ENCODE results near the gene GPR153.
A peak's percentile ranks its signal among the peaks of the same experiment; 100 is the strongest.
"Not testable (repeated sequence)": the region's sequence is repeated elsewhere in the genome, so short reads cannot be mapped to it uniquely, and the experiment has no call there.

GPR153 gene

DNA sequence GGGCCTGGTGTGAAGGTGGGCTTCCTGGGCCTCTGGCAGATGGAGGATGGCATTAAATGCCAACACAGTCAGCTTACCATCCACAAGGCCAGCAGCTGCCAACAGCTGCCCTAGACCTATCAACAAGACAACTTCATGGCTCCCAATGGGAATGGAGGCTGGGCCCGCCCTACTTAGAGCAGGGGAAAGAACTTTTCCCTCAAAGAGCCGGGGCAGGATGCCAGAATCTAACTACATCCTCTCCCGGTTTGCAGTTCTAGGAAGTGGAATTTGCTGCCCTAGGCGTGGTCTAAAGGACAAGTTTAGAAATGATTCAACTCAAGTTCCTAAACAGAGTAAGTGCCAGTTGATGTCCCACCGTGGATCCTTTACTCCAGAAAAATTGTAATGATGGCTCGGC lies 38.3 kb downstream of the GPR153 start:
- no peak for DNase-seq

DNA sequence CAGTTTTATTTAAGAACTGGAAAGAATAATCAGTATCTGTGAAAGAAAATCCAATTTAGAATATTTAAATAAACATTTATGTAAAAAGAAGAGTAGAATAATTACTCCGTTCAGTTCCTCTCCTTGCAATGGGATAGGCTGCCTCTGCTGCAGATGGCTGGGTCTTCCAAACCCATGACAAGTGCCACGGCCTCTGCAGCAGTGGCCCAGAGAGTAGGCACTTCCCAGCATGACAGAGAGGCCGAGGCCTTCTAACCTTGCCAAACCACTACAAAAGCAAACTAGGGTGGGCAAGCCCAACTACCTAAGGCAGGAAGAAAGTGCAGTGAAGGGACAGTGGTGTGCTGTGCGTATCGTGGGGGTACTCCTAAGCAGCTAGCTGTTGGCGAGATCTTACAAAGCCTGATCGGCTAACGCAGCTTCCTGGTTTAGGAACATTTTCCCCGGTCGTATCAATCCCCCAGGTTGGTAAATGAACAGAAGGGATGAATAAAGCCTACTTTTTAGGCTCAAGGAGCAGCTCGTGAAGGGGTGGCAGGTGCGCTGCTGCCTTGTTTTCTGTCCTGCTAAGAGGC lies 39.6 kb downstream of the GPR153 start:
- no peak for DNase-seq

DNA sequence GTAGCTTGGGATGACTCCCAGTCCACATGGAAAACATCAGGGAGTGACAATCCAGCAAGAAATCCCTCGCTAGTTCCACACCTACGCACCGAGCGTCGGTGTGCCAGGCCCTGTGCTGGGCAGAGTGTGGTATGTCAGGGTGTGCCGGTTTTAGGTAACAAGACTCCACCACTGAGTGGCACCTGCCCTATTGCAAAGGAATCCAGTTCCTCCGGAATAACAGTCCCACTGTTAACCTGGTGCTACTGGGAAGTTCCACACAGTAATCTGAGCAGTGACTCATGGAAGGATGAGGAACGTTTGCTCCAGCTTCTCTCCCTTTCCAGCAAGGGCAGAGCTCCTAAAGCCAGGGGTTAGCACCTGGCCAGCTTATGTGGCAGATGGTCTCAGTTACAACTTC lies 40.7 kb downstream of the GPR153 start:
- DNase-seq = no peak

DNA sequence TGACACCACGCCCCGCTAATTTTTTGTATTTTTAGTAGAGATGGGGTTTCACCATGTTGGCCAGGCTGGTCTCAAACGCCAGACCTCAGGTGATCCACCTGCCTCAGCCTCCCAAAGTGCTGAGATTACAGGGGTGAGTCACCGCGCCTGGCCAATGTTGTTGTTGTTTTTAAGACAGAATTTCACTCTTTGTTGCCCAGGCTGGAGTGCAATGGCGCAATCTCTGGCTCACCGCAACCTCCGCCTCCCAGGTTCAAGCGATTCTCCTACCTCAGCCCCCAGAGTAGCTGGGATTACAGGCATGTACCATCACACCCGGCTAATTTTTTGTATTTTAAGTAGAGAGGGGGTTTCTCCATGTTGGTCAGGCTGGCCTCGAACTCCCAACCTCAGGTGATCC lies 41.3 kb downstream of the GPR153 start:
- DNase-seq = not testable (repeated sequence)

DNA sequence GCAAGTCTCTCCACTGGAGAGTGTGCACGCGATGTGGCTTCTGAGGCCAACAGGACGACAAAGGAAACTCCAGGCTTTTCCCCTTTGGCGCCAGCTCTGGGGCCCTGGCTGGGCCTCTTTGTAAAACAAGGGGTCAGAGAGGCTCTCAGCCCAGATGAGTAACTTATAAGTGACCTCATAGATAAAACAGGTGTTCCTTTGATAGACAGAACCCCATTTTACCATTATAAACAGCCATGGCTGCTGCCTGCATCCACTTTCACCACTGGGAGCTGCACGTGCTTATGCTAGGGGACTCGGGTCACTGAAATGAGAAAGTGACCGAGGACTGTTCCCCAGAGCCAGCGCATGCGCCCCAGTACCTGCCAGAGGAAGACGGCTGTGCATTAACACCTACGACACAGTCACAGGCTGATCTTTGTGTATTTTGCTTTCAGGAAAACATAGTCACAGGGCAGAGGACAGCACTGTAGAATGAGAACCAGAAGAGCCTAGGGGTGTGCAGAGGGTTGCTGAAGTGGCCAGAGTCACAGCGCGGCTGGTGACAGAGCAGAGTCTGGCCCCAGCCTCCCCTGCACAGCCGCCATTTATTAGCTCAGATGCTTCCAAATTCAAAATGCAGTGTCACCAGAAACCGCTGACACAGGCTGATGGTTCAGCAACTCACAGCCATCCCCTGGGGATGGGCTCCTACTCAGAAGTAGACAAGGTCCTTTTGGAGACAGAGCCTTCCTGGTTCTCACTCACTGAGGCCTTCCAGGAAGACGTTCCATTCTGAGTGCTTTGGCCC lies 42.3 kb downstream of the GPR153 start:
- DNase-seq = no peak

DNA sequence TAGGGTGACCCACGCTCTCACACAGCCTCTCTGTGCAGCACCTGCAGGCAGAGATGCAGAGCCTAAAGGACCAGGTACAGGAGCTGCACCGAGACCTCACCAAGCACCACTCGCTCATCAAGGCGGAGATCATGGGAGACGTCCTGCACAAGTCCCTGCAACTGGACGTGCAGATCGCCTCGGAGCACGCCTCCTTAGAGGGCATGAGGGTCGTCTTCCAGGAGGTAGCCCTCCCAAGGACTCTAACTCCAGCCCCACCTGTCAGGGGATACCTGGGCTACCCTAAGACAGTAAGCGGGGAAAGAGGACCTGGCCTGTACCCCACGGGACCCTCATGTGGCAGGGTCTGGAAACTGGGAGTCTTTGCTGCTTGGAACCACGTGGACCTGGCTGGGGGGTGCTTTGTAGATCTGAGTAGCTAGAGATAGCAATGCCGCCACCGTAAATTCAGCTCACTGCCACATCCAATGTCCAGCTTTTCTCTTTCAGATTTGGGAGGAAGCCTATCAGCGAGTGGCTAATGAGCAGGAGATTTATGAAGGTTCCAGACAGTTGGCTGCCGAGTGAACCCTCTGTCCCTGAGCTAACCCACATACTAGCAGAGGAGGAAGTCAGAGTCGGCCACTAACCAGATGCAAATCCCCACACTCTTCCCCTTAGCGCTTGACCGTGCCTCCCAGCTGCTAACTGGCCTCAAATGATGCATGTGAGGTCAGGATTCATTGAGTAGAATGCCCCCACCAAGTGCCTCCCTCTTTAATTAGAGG lies 48.5 kb downstream of the GPR153 start:
- DNase-seq = no peak

DNA sequence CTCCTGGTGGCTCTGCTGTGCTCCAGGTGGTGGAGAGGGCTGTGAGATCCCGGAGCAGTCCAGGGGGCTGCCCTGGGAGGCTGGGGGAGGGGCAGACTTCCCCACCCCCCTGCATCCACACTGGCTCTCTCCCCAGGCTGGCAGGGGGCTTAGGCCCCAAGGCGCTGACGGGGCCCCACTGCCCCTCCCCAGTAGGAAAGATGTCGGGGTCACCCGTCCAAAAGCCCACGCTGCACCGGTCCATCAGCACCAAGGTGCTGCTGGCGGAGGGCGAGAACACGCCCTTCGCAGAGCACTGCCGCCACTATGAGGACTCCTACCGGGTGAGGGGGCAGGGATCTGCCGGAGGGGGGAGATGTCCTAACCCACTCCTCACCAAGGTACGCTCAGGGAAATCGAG lies 49.2 kb downstream of the GPR153 start:
- no peak for DNase-seq

DNA sequence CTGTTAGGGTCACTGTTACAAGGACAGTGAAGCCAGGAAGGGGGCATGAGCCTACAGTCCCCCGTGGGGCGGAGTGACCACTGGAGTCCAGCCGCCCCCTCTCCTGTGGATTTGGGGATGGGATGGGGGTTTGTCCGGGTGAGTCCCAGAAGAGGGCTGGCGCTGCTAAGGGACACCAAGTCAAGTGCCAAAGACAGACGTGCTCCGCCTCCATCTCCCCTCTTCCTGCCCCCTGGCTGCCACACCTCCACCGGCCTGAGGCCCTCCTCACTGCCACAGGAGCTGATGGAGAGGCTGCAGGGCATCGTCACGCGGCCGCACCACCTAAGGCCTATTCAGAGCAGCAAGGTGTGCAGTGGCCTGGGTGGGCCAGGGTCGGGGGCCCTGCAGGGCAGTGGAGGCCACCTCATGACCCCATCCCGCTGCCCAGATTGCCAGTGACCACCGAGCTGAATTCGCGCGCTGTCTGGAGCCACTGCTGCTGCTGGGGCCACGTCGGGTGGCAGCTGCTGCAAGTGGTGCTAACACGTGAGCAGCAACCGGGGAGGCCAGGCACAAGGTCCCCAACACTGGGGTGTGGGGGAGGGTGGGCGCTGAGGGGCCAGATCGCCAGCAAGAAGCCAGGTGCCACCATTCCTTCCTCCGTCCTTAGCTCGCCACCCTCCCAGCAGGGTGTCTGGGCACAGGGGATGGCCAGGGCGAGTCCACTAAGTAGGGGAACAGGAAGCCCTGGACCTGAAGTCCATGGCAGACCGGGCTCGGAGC lies 50.1 kb downstream of the GPR153 start:
- no peak for DNase-seq

DNA sequence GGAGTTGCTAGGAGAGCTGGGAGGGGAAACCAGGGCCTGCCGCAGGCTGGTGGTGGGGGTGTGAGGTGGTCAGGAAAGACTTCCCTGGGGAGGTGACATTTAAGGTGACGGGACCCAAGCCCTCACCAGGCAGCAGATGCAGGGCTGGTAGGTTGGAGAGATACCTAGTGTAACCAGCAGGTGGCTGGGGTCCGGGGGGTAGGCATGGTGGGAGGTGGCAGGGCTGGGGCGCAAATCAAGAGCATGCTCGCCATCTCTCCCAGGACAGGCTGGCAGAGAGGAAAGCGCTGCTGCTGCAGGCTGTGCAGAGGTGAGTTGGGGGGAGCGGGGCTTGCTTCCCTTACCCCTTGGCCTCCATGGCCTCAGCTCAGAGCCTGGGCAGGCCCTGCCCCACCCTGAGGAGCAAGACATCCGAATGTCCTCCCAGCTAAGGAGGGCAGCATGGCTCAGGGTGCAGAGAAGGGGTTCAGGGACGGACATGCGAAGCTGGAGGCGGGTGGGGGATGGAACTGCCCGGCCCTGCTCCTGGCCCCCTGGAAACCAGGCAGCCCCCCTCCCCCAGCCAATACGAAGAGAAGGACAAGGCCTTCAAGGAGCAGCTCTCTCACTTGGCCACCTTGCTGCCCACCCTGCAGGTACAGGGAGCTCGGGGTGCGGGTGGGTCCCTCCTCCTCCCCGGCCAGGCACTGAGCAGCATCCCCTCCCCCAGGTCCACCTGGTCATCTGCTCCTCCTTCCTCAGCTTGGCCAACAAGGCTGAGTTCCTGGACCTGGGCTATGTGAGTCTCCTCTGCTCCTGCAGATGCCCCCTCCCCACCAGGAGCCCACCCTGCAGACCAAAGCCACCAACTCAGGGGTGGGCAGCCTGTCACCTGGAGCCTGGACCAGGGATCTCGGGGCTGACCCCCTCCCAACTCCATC lies 51.0 kb downstream of the GPR153 start:
- DNase-seq = peak; percentile 34

DNA sequence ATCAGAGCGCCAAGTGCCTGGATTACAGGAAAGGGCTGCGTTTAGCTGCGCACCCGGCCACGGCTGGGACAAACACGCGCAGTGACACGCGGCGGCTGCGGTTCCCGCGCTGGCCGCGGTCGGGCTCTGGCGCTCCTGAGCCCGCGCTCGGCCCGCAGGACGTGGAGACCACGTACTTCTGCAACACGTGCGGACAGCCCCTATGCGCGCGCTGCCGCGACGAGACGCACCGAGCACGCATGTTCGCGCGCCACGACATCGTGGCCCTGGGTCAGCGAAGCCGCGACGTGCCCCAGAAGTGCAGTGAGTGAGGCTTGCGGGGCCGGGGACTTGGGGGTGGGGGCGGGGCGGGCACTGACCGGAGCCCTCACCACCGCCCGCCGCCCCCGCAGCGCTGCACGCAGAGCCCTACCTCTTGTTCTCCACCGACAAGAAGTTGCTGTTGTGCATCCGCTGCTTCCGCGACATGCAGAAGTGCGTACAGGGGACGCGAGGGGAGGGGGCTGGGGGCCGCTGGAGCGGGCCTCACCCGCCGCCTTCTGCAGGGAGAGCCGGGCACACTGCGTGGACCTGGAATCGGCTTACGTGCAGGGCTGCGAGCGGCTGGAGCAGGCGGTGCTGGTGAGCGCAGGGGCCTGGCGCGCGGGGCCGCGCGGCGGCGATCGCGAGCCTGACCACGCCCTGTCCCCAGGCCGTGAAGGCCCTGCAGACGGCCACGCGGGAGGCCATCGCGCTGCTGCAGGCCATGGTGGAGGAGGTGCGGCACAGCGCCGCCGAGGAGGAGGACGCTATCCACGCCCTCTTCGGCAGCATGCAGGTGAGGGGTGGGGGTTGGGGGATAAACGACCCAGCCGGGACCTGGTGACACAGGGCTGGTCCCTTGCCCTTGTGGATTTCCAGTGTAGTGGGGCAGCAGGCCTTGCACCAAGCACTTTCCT lies 51.9 kb downstream of the GPR153 start:
- peak; percentile 40 for DNase-seq

DNA sequence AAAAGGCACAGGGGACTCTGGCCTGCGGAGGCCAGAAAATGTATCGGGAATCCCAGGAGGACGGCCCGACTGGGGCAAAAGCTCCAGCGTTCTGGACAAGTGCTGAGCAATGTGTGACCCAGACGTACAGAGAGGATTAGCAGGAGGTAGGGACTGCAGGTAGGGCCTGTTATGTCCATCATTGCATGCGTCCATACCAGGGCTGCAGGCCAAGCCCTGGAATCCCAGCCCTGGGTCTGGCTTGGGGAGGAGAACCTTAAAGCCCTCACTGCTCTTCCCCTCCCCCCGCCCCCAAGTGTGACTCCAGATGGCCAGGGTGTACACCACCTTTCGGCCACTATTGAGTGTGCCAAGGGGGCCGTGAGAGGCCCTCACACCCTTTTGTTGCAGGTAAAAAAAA lies 53.0 kb downstream of the GPR153 start:
- no peak for DNase-seq

DNA sequence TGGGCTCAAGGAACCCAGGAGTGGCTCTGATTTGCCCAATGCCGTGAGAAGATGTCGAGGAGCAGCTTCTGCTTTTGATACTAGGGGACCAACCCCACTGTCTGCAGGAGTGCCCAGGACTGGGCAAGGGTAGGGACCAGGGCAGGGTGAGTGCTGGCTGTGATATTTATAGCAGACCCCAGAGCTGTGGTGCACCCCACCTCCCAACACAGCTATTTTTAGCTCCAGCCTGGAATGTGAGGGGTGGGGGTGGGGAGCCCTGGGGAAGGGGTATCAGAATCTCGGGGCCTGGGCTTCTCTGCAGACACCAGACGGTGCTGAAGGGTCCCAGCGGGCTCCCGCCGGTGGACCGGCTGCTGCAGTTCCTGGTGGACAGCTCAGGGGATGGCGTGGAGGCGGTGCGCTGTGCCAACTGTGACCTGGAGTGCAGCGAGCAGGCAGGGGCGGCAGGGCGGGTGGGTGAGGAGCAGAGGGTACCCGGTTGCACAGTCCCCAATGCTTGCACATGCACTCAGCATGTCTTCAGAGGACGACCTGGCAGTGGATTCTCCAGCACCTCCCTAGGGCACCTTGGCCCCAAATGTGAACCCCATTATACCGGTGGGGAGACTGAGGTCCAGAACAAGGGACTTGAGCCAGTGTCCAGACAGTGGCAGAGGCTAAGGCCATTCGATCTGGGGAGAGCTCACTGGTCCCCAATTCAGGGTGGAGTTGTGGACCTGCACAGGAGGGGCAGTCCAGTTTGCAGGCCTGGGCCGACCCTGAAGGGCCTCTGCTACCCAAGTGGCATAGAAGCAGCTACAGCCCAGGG lies 53.6 kb downstream of the GPR153 start:
- no peak for DNase-seq

DNA sequence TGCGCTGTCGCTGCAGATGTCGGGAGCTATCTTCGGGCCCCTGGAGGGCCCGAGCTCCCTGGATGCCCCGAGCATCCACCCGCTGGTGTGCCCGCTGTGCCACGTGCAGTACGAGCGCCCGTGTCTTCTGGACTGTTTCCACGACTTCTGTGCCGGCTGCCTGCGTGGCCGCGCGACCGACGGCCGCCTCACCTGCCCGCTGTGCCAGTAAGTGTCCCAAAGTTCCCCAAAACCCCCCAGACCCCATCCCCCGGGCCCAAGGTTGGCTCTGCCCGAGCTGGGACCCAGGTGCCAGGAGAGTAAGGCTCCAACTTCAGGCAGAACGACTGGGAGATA lies 54.4 kb downstream of the GPR153 start:
- no peak for DNase-seq

DNA sequence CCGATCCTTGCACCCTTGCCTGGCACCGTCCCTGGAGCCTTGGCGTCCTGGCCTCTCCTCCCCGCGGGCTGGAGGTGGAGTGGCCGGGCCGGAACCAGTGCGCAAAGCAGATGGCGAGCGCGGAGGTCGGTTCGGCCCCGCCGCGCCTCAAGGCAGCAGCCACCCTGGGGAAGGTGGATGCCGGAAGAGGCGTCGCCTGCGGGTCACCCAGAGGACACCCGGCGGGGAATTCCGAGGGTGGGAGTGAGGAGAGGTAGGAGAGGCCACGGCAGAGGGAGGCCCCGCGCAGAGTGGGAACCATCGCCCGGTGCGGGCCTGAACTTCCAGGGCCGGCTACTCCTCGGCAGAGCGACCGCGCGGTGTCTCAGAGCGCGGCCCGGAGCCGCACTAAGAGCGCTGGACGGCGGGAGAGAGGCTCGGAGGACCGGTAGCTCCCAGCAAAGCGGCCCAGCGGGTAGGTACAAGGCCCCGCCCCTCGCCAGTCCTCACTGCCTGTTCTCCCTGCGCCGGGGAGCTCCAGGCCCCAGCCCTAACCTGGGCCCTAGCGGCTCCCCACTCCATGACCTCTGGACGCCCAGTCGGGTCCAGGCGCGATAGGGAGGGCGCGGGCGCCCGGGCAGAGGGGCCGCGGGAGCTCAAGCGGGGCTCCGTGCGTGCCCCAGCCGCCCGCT lies 54.9 kb downstream of the GPR153 start, which contains the start of gene RNF207:
Gene RNF207, plus strand, starts transcription at position 271 of the 671 bp plus-strand sequence. CDS start 417 bp downstream, outside the sequence.
- DNase-seq = peak; percentile 63

DNA sequence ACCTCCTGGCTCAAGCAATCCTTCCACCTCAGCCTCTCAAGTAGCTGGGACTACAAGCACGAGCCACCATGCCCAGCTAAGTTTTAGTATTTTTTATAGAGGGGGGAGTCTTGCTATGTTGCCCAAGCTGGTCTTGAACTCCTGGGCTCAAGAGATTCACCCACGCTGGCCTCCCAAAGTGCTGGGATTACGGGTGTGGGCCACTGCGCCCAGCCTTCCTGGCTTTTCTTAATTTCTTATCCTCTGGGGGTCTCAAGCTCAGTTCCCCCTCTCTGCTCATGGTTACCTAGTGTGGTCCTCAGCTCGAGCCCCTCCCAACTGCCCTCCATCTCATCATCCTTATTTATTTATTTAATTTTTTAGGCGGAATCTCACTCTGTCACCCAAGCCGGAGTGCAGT lies 58.6 kb downstream of the GPR153 start:
- no peak for DNase-seq

DNA sequence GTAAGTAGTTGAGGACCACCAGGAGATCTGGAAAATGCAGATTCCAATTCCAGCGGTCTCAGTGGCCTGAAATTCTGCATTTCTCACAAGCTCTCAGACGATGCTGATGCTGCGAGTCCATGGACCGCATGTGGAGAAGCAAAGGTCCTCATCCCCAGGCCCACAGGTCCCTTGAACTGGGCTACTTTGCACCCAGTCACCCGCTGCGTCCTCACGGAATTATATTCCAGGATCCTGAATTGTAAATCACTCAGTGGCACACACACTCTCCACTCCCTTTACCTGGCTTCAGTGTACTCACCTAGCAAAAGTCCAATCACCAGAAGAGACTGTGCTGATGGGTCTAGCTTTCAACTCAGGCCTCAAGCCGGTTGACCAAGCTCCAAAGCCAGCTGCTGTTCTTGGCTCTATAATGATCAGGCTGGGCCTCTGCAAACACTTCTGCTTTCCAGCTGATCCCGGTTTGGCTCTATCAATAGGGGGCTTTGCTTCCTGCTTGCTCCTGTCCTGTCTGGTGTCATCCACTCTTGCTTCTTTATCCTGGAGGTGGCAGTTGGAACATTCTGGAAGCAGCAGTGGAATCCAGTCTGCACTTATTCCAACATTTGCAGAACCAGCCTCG lies 60.6 kb downstream of the GPR153 start:
- no peak for DNase-seq

DNA sequence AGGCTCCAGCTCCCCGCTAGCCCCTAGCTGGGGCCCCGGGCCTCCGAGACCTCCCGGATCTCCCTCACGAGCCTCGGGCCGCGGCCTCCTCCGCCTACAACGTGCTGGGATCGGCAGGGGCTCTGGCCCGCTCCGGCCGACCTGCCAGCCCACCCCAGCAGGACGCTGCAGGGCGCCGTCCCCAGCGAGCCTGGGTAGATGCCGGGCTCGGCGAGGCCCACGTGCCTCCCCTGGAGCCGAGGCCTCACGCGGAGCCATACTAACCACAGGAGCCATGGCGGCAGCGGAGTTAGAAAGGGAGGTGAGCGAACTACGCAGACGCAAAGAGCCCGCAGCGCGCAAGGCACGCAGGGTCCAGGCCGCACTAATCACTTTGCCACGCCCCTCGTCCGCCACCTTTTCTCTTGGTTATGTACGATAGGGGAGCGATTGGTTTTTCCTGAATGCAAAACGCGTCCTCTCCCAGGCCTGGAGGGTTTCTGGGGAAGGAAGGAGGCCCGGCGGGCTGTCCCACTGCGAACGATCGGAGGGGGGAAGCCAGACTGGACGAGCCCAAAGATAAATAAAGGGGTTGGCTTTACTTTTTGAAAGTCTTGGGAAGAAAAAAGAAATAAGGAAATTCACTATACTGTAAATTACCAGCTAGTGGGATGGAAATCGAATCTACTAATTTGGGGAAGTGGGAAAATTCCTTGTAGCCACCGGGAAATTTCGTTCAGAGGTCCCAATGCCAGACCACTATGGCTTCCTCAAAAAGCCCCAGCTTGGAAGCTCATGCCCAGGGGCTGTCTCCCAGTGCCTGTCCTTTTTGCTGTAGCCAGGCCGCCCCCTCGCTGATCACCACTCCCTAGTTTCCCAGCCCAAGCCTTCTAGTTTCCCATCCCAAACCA lies 61.4 kb downstream of the GPR153 start, which contains the start of gene RPL22:
Gene RPL22, minus strand, starts transcription at position 298 of the 890 bp plus-strand sequence. Its CDS starts 22 bp downstream, at position 276.
- DNase-seq = peak; percentile 98
